CD14-positive monocyte (primary cell): ENCODE results near the gene VCL. TPM values are rescaled to one million over a fixed set of nuclear protein-coding genes. Genes with fewer than 3 reads are reported as not detected.

ENCODE experiments used
- DNase-seq, 3 donors: peaks; one replicate each; pipeline ENCODE4 v3.0.0-alpha.2; 2011 to 2022
- H2AFZ ChIP-seq: 2 replicates; pipeline ENCODE4 v1.6.0; 2012; ENCODE audit warnings: mild to moderate bottlenecking, low read depth, low read length, inconsistent platforms; ENCODE audit not compliant: insufficient read depth, poor library complexity, severe bottlenecking
- H3K27ac ChIP-seq, 2 donors: 1 replicate in 1 of 2; 2 replicates in 1 of 2; pipeline ENCODE4 v1.5.1; 2012 to 2013; ENCODE audit warnings: low read length in 2 of 2, control low read depth in 1 of 2, inconsistent platforms in 1 of 2, low read depth in 1 of 2, mild to moderate bottlenecking in 1 of 2
- H3K27me3 ChIP-seq, 2 donors: one replicate each; pipeline versions ENCODE4 v1.6.0 to v1.6.1; 2011 to 2013; ENCODE audit warnings: low read length in 2 of 2; ENCODE audit not compliant: control insufficient read depth in 2 of 2, insufficient read depth in 2 of 2
- H3K36me3 ChIP-seq, 2 donors: replicated peaks in 1 of 2; 1 replicate in 1 of 2; 2 replicates in 1 of 2; pipeline versions ENCODE4 v1.5.1 to v1.6.1; 2012 to 2013; ENCODE audit warnings: low read length in 2 of 2, control low read depth in 1 of 2, inconsistent platforms in 1 of 2, mild to moderate bottlenecking in 1 of 2; ENCODE audit not compliant: insufficient read depth in 2 of 2, control insufficient read depth in 1 of 2
- H3K4me1 ChIP-seq, 2 donors: 1 replicate in 1 of 2; 2 replicates in 1 of 2; pipeline versions ENCODE4 v1.5.1 to v1.6.1; 2012 to 2013; ENCODE audit warnings: low read length in 2 of 2, control low read depth in 1 of 2, inconsistent platforms in 1 of 2, mild to moderate bottlenecking in 1 of 2, moderate library complexity in 1 of 2; ENCODE audit not compliant: insufficient read depth in 2 of 2, control insufficient read depth in 1 of 2
- H3K4me2 ChIP-seq: replicated peaks from 2 replicates; pipeline ENCODE3; 2012; ENCODE audit warnings: low read length, moderate library complexity, mild to moderate bottlenecking; ENCODE audit not compliant: poor library complexity, severe bottlenecking; ENCODE audit errors: extremely low read depth
- H3K4me3 ChIP-seq, 3 experiments: fragments of 200-600 bp in 1 of 3; sonication (generic) in 1 of 3; replicated peaks in 1 of 3; 1 replicate in 2 of 3; 2 replicates in 1 of 3; pipeline ENCODE4 v1.5.1; 2011 to 2013; ENCODE audit warnings: low read length in 3 of 3, mild to moderate bottlenecking in 3 of 3, control low read depth in 2 of 3, low read depth in 2 of 3, inconsistent platforms in 1 of 3, moderate library complexity in 1 of 3
- H3K79me2 ChIP-seq: 2 replicates; pipeline ENCODE4 v1.6.0; 2012; ENCODE audit warnings: mild to moderate bottlenecking, control low read depth, inconsistent platforms, low read length, moderate library complexity; ENCODE audit not compliant: insufficient read depth
- H3K9ac ChIP-seq: 2 replicates; pipeline ENCODE4 v1.6.0; 2017; ENCODE audit warnings: low read length, mild to moderate bottlenecking; ENCODE audit not compliant: insufficient read depth, poor library complexity, severe bottlenecking
- H3K9me3 ChIP-seq, 2 donors: replicated peaks in 1 of 2; 1 replicate in 1 of 2; 2 replicates in 1 of 2; pipeline versions ENCODE4 v1.5.1 to v1.6.1; 2012 to 2013; ENCODE audit warnings: low read length in 2 of 2, control low read depth in 1 of 2; ENCODE audit not compliant: control insufficient read depth in 1 of 2, insufficient read depth in 1 of 2
- H4K20me1 ChIP-seq: 2 replicates; pipeline ENCODE4 v1.6.0; 2012; ENCODE audit warnings: mild to moderate bottlenecking, low read length, control low read depth, moderate library complexity; ENCODE audit not compliant: insufficient read depth
- H3K27ac Mint-ChIP-seq, 7 donors: one replicate each; pipeline ENCODE4 v1.8.0; 2020; ENCODE audit warnings: mild to moderate bottlenecking in 7 of 7, mixed read lengths in 7 of 7, moderate library complexity in 6 of 7, inconsistent platforms in 2 of 7
- H3K27me3 Mint-ChIP-seq, 3 donors: one replicate each; pipeline ENCODE4 v1.8.0; 2021 to 2022; ENCODE audit warnings: low read depth in 3 of 3, mild to moderate bottlenecking in 3 of 3, mixed read lengths in 3 of 3, moderate library complexity in 3 of 3, inconsistent platforms in 1 of 3
- H3K36me3 Mint-ChIP-seq, 2 donors: one replicate each; pipeline ENCODE4 v1.8.0; 2020; ENCODE audit warnings: mixed read lengths in 2 of 2, inconsistent platforms in 1 of 2, mild to moderate bottlenecking in 1 of 2
- H3K4me1 Mint-ChIP-seq: one replicate; pipeline ENCODE4 v1.8.0; 2020; ENCODE audit warnings: mild to moderate bottlenecking, mixed read lengths
- H3K4me3 Mint-ChIP-seq, 2 donors: one replicate each; pipeline ENCODE4 v1.8.0; 2020; ENCODE audit warnings: mild to moderate bottlenecking in 2 of 2, mixed read lengths in 2 of 2, moderate library complexity in 1 of 2
- H3K9me3 Mint-ChIP-seq, 7 donors: one replicate each; pipeline ENCODE4 v1.8.0; 2020 to 2022; ENCODE audit warnings: mixed read lengths in 7 of 7, mild to moderate bottlenecking in 6 of 7, moderate library complexity in 6 of 7, inconsistent platforms in 2 of 7
- CTCF ChIP-seq: fragments of 200-600 bp; IDR thresholded peaks from one replicate; pipeline ENCODE4 v1.8.0; 2022; ENCODE audit warnings: antibody characterized with exemption, mild to moderate bottlenecking
- WGBS: methylation state at CpG from one replicate; pipeline ENCODE4 v1.1.5; 2013; ENCODE audit warnings: missing lambda C conversion rate; ENCODE audit not compliant: insufficient coverage; 5-methylcytosine and 5-hydroxymethylcytosine counted together
- intact Hi-C, 2 donors: fragments of 100-400 bp; cut with micrococcal nuclease; formaldehyde crosslinking; loops; one replicate each; pipeline versions ENCODE4 v1.15.0 to v1.15.1; 2023
- polyA plus RNA-seq, 3 donors: library from polyadenylated mRNA; depleted of rRNA in 1 of 3; unstranded in 2 of 3; stranded (reverse) in 1 of 3; fragments of 300-500 nt in 2 of 3; fragments of >200 nt in 1 of 3; fragmentation: Illumina TruSeq in 2 of 3; gene quantifications; 1 replicate in 2 of 3; 2 replicates in 1 of 3; pipeline ENCODE4 v1.2.3, GENCODE V29; 2012 to 2021

VCL gene
- polyA plus RNA-seq, 3 donors = 39.1 to 68.4 (median 52.8) TPM

- no peaks in the 10 kb centered on the region for H3K27me3 ChIP-seq
- H4K20me1 ChIP-seq = peaks cover 90% of the 10 kb centered on the region
- no peak overlapping the region for H3K9ac ChIP-seq
- H3K4me3 ChIP-seq = peak overlapping the region in 1 of 3 experiments; percentile 31
- peaks cover 19 to 35% of the 10 kb centered on the region in 2 donors for H3K36me3 Mint-ChIP-seq
- H3K9me3 ChIP-seq = no peaks in the 10 kb centered on the region
- H3K79me2 ChIP-seq = peaks cover 99% of the 10 kb centered on the region
- H3K4me3 Mint-ChIP-seq = peak overlapping the region in 1 of 2 donors; percentile 62
- no peaks in the 10 kb centered on the region for H3K27me3 Mint-ChIP-seq
- peaks cover 0 to 2% (median 0%) of the 10 kb centered on the region in 7 donors for H3K9me3 Mint-ChIP-seq
- H3K27ac Mint-ChIP-seq = peak overlapping the region; percentile 61 to 89 (median 80)
- H3K4me2 ChIP-seq = peak overlapping the region; percentile 22
- TF ChIP-seq CTCF = no peak
- H3K4me1 Mint-ChIP-seq = peaks cover 53% of the 10 kb centered on the region
- intact Hi-C loops = no loop called here
- peak in 1 of 3 donors; percentile 27 for DNase-seq
- 80% methylated on average over 1 of the region's 2 CpGs for WGBS
- H3K36me3 ChIP-seq = peaks cover 15 to 39% of the 10 kb centered on the region in 2 donors
- no peak overlapping the region for H2AFZ ChIP-seq
- peak overlapping the region; percentile 50 to 65 for H3K27ac ChIP-seq
- peaks cover 38 to 40% of the 10 kb centered on the region in 2 donors for H3K4me1 ChIP-seq
Measured at GRCh38 chr10:74047304-74047703, 49.4 kb downstream of the VCL start.

- Mint-ChIP-seq H3K4me3 (peak overlapping the region in 1 of 2 donors; percentile 62), H3K36me3 (peaks cover 19 to 34% of the 10 kb centered on the region in 2 donors), H3K27ac (peak overlapping the region; percentile 35 to 89 (median 80)), H3K4me1 (peaks cover 53% of the 10 kb centered on the region), H3K9me3 (peaks cover 0 to 2% (median 0%) of the 10 kb centered on the region in 7 donors), H3K27me3 (no peaks in the 10 kb centered on the region)
- DNase-seq = peak; percentile 24 to 32 (median 29)
- WGBS = no CpG with 5 or more reads among the region's 3 CpGs
- intact Hi-C loops = no loop called here
- no peak for TF ChIP-seq CTCF
- Histone ChIP-seq H3K4me2 (peak overlapping the region; percentile 22), H3K4me1 (peaks cover 38 to 40% of the 10 kb centered on the region in 2 donors), H2AFZ (no peak overlapping the region), H3K79me2 (peaks cover 99% of the 10 kb centered on the region), H3K9ac (no peak overlapping the region), H4K20me1 (peaks cover 92% of the 10 kb centered on the region), H3K9me3 (no peaks in the 10 kb centered on the region), H3K4me3 (peak overlapping the region in 1 of 3 experiments; percentile 31), H3K27ac (peak overlapping the region; percentile 61 to 65), H3K27me3 (no peaks in the 10 kb centered on the region), H3K36me3 (peaks cover 15 to 34% of the 10 kb centered on the region in 2 donors)
Measured at GRCh38 chr10:74047871-74048270, 50.0 kb downstream of the VCL start.
